ENCODE data around the gene ENDOU. TPM values are rescaled to one million over a fixed set of nuclear protein-coding genes. Genes with fewer than 3 reads are reported as not detected.

ENDOU gene
- total RNA-seq, 1 donor from 2014 or later, result not detected

DNA sequence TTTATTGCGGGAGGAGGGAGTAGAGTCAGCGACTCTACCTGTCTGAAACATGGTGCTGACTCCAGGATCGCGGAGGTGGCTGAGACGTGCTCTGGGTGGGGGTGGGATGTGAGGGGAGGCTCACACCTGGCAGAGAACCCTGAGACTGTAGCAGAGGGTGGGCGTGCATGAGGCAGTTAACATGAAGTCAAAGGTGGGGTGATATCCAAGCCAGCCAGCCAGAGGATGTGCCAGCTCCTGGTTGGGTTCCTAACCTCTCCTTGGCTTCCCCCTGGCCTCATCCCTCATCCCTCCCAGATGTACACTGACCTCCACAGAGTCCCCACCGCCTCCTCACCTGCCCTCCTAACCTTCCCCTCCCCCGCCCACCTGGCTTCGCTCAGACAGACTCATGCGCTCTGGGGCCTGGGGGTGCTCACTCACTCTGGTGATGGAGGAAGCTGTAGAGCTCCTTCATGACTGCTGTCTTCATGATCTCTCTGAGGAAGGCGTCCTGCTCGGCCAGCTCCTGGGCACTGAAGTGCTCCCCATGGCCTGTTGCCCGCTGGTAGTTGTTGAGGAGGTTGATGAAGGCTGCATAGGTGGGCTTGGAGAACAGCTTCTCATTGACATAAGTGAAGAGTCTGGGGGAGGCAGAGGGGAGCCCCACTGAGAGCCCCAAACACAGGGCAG lies 9.3 kb downstream of the ENDOU start:
- DNase-seq (ENCODE audit: low read depth, low spot score), result no peak
- H3K27me3 Mint-ChIP-seq (ENCODE audit: low read depth), result no peaks in the 10 kb centered on the region

GRCh38 chr12:47715393-47715876 lies 9.9 kb downstream of the ENDOU start:
- H3K27ac Mint-ChIP-seq (ENCODE audit: unreplicated experiment), result peak overlapping the region; percentile 38
- TF ChIP-seq CTCF (conservative IDR thresholded peaks at IDR 0.05), result peak; percentile 89
- H3K4me1 Mint-ChIP-seq, result peaks cover 18% of the 10 kb centered on the region
- H3K9me3 Mint-ChIP-seq, result no peaks in the 10 kb centered on the region
- DNase-seq (ENCODE audit: low read depth, low spot score), result peak; percentile 71
- H3K27me3 Mint-ChIP-seq (ENCODE audit: low read depth), result no peaks in the 10 kb centered on the region
- H3K4me3 Mint-ChIP-seq, result peak overlapping the region; percentile 38
- H3K36me3 Mint-ChIP-seq (ENCODE audit: low read depth), result no peaks in the 10 kb centered on the region

More for the DNA sequence above, 9.3 kb downstream of the ENDOU start:
- no peaks in the 10 kb centered on the region for H3K9me3 Mint-ChIP-seq
- no peak overlapping the region for H3K4me3 Mint-ChIP-seq
- TF ChIP-seq CTCF (conservative IDR thresholded peaks at IDR 0.05), result no peak
- H3K27ac Mint-ChIP-seq (ENCODE audit: unreplicated experiment), result no peak overlapping the region
- H3K4me1 Mint-ChIP-seq, result peaks cover 18% of the 10 kb centered on the region
- no peaks in the 10 kb centered on the region for H3K36me3 Mint-ChIP-seq (ENCODE audit: low read depth)

- no peaks in the 10 kb centered on the region for H3K27me3 Mint-ChIP-seq (ENCODE audit: low read depth)
- no peaks in the 10 kb centered on the region for H3K9me3 Mint-ChIP-seq
- H3K4me1 Mint-ChIP-seq, result peaks cover 18% of the 10 kb centered on the region
- no peaks in the 10 kb centered on the region for H3K36me3 Mint-ChIP-seq (ENCODE audit: low read depth)
- peak overlapping the region; percentile 38 for H3K4me3 Mint-ChIP-seq
- H3K27ac Mint-ChIP-seq (ENCODE audit: unreplicated experiment), result no peak overlapping the region
- no peak for DNase-seq (ENCODE audit: low read depth, low spot score)
- TF ChIP-seq CTCF (conservative IDR thresholded peaks at IDR 0.05), result no peak
These were observed 10.4 kb downstream of the ENDOU start for GRCh38 chr12:47714826-47715386.

- Mint-ChIP-seq H3K27ac (ENCODE audit: unreplicated experiment) (peak overlapping the region; percentile 71), H3K27me3 (ENCODE audit: low read depth) (no peaks in the 10 kb centered on the region)
These were observed 13.1 kb downstream of the ENDOU start for GRCh38 chr12:47712171-47712570.

GRCh38 chr12:47711448-47711847 lies 13.8 kb downstream of the ENDOU start:
- no peaks in the 10 kb centered on the region for H3K27me3 Mint-ChIP-seq (ENCODE audit: low read depth)
- H3K27ac Mint-ChIP-seq (ENCODE audit: unreplicated experiment), result peak overlapping the region; percentile 14
- TF ChIP-seq CTCF (conservative IDR thresholded peaks at IDR 0.05), result no peak
- H3K4me3 Mint-ChIP-seq, result no peak overlapping the region
- DNase-seq (ENCODE audit: low read depth, low spot score), result no peak
- no peaks in the 10 kb centered on the region for H3K9me3 Mint-ChIP-seq
- H3K4me1 Mint-ChIP-seq, result peaks cover 12% of the 10 kb centered on the region
- no peaks in the 10 kb centered on the region for H3K36me3 Mint-ChIP-seq (ENCODE audit: low read depth)

More at GRCh38 chr12:47712171-47712570, 13.1 kb downstream of the ENDOU start:
- Mint-ChIP-seq H3K9me3 (no peaks in the 10 kb centered on the region), H3K4me3 (no peak overlapping the region), H3K4me1 (peaks cover 13% of the 10 kb centered on the region), H3K36me3 (ENCODE audit: low read depth) (no peaks in the 10 kb centered on the region)
- no peak for TF ChIP-seq CTCF (conservative IDR thresholded peaks at IDR 0.05)
- DNase-seq (ENCODE audit: low read depth, low spot score), result no peak
